ENCODE measurements around the gene CHD9NB.

GRCh38 chr16:53090591-53091411, 38.1 kb upstream of the CHD9NB start:
- TF ChIP-seq CTCF (IDR thresholded peaks at IDR 0.05), result no peak
- TF ChIP-seq POLR2A (IDR thresholded peaks at IDR 0.05), result no peak
